HG03460 (cell line): ENCODE measurements around the gene ST8SIA2.

ENCODE experiments used
- ATAC-seq: cut with Tn5 transposase; IDR thresholded peaks from one replicate; pipeline ENCODE4 v1.9.1; 2021; ENCODE audit not compliant: unreplicated experiment

The ST8SIA2 gene

GRCh38 chr15:92485441-92485840 lies 91.8 kb downstream of the ST8SIA2 start:
- ATAC-seq, result no peak

GRCh38 chr15:92492551-92493115 lies 99.0 kb downstream of the ST8SIA2 start:
- no peak for ATAC-seq

GRCh38 chr15:92494806-92495336 lies 101.2 kb downstream of the ST8SIA2 start:
- no peak for ATAC-seq

- no peak for ATAC-seq
These were observed 101.8 kb downstream of the ST8SIA2 start for GRCh38 chr15:92495446-92495845.

GRCh38 chr15:92499731-92500530 lies 106.2 kb downstream of the ST8SIA2 start:
- ATAC-seq, result no peak

GRCh38 chr15:92502336-92502735 lies 108.7 kb downstream of the ST8SIA2 start:
- ATAC-seq, result no peak

GRCh38 chr15:92502930-92503857 lies 109.5 kb downstream of the ST8SIA2 start:
- no peak for ATAC-seq

- ATAC-seq, result no peak
These were observed 110.2 kb downstream of the ST8SIA2 start for GRCh38 chr15:92503889-92504288.

- no peak for ATAC-seq
These were observed 111.9 kb downstream of the ST8SIA2 start for GRCh38 chr15:92505611-92506010.

- no peak for ATAC-seq
These were observed 112.8 kb downstream of the ST8SIA2 start for GRCh38 chr15:92506506-92506905.

- ATAC-seq, result no peak
These were observed 116.6 kb downstream of the ST8SIA2 start for GRCh38 chr15:92510163-92510882.
